GM19438 (cell line): Measurements from ENCODE around the gene KIF3B.
A peak's percentile ranks its signal among the peaks of the same experiment; 100 is the strongest.
"Not testable (repeated sequence)": the region's sequence is repeated elsewhere in the genome, so short reads cannot be mapped to it uniquely, and the experiment has no call there.

Source experiments
- ATAC-seq: cut with Tn5 transposase; IDR thresholded peaks from one replicate; pipeline ENCODE4 v1.9.1; 2021; ENCODE audit warnings: low read depth; ENCODE audit not compliant: unreplicated experiment

The KIF3B gene

GRCh38 chr20:32246208-32246607 is 31.2 kb upstream of the KIF3B start:
- ATAC-seq, result not testable (repeated sequence)

- no peak for ATAC-seq
These were observed 29.4 kb upstream of the KIF3B start for GRCh38 chr20:32248043-32248442.

- ATAC-seq, result no peak
These were observed 28.3 kb upstream of the KIF3B start for GRCh38 chr20:32249030-32249738.

- no peak for ATAC-seq
These were observed 26.0 kb upstream of the KIF3B start for GRCh38 chr20:32251470-32251869.

GRCh38 chr20:32252189-32252588 is 25.3 kb upstream of the KIF3B start:
- no peak for ATAC-seq

GRCh38 chr20:32260973-32261372 is 16.5 kb upstream of the KIF3B start:
- not testable (repeated sequence) for ATAC-seq

- no peak for ATAC-seq
These were observed 15.8 kb upstream of the KIF3B start for GRCh38 chr20:32261644-32262043.

GRCh38 chr20:32263398-32263954 is 14.0 kb upstream of the KIF3B start:
- ATAC-seq, result no peak

- no peak for ATAC-seq
These were observed 5.8 kb upstream of the KIF3B start for GRCh38 chr20:32271620-32272019.

- no peak for ATAC-seq
These were observed 3.1 kb upstream of the KIF3B start for GRCh38 chr20:32274359-32274758.

GRCh38 chr20:32275163-32275562 is 2.3 kb upstream of the KIF3B start:
- not testable (repeated sequence) for ATAC-seq

GRCh38 chr20:32278199-32278643 is 770 bp downstream of the KIF3B start:
- no peak for ATAC-seq

- no peak for ATAC-seq
These were observed 4.3 kb downstream of the KIF3B start for GRCh38 chr20:32281711-32282110.

- no peak for ATAC-seq
These were observed 5.0 kb downstream of the KIF3B start for GRCh38 chr20:32282461-32282860.

GRCh38 chr20:32285082-32285620 is 7.7 kb downstream of the KIF3B start:
- no peak for ATAC-seq

- ATAC-seq, result peak; percentile 58
These were observed 8.3 kb downstream of the KIF3B start for GRCh38 chr20:32285621-32286371.

GRCh38 chr20:32287231-32287638 is 9.8 kb downstream of the KIF3B start:
- ATAC-seq, result no peak

GRCh38 chr20:32288225-32288849 is 10.9 kb downstream of the KIF3B start:
- no peak for ATAC-seq

- not testable (repeated sequence) for ATAC-seq
These were observed 11.8 kb downstream of the KIF3B start for GRCh38 chr20:32289299-32289660.

- ATAC-seq, result no peak
These were observed 12.4 kb downstream of the KIF3B start for GRCh38 chr20:32289661-32290431.
